ENCODE data around the gene KIAA1210. TPM values are rescaled to one million over a fixed set of nuclear protein-coding genes. Genes with fewer than 3 reads are reported as not detected.
"Not testable (repeated sequence)": the region's sequence is repeated elsewhere in the genome, so short reads cannot be mapped to it uniquely, and the experiment has no call there.

Gene KIAA1210
- total RNA-seq, 2 donors from 2014 or later, result not detected

- Histone ChIP-seq H3K27ac (no peak overlapping the region), H3K36me3 (no peaks in the 10 kb centered on the region), H3K27me3 (replicated peaks; ENCODE audit: insufficient read depth) (no peaks in the 10 kb centered on the region), H3K4me3 (no peak overlapping the region), H3K4me1 (ENCODE audit: control insufficient read depth in 1 of 2, low read depth in 2 of 2) (no peaks in the 10 kb centered on the region), H3K9me3 (no peaks in the 10 kb centered on the region)
- ATAC-seq (ENCODE audit: insufficient number of reproducible peaks, low FRiP score, low read depth), result no peak
- TF ChIP-seq CTCF (IDR thresholded peaks at IDR 0.05), result no peak
- no peak for DNase-seq (ENCODE audit: low spot score)
These were observed 96.6 kb downstream of the KIAA1210 start for GRCh38 chrX:119030990-119031389.

- not testable (repeated sequence) for DNase-seq (ENCODE audit: low spot score); H3K27me3 ChIP-seq (replicated peaks; ENCODE audit: insufficient read depth); H3K4me3 ChIP-seq; H3K27ac ChIP-seq; H3K4me1 ChIP-seq (ENCODE audit: control insufficient read depth in 1 of 2, low read depth in 2 of 2); H3K9me3 ChIP-seq; H3K36me3 ChIP-seq; ATAC-seq (ENCODE audit: insufficient number of reproducible peaks, low FRiP score, low read depth)
These were observed 98.0 kb downstream of the KIAA1210 start for GRCh38 chrX:119029656-119030055.

- H3K4me3 ChIP-seq, result no peak overlapping the region
- ATAC-seq (ENCODE audit: insufficient number of reproducible peaks, low FRiP score, low read depth) (no peak), DNase-seq (ENCODE audit: low spot score) (no peak)
- no peaks in the 10 kb centered on the region for H3K4me1 ChIP-seq (ENCODE audit: control insufficient read depth in 1 of 2, low read depth in 2 of 2)
- no peaks in the 10 kb centered on the region for H3K9me3 ChIP-seq
- no peak overlapping the region for H3K27ac ChIP-seq
- no peaks in the 10 kb centered on the region for H3K36me3 ChIP-seq
- TF ChIP-seq CTCF (IDR thresholded peaks at IDR 0.05), result no peak
- no peaks in the 10 kb centered on the region for H3K27me3 ChIP-seq (replicated peaks; ENCODE audit: insufficient read depth)
These were observed 98.8 kb downstream of the KIAA1210 start for GRCh38 chrX:119028733-119029330.

Other genes starting within 250 kb of the KIAA1210 start
- 10 to 100 TPM in 1 of 2 donors, 1 to 10 TPM in 1; 8.5 to 24.6 TPM for gene LONRF3, start 153.2 kb downstream of the KIAA1210 start, total RNA-seq
- not detected for gene CT47C1, start 54.8 kb downstream of the KIAA1210 start, total RNA-seq
- 100 to 1,000 TPM; 105 to 135 TPM for gene PGRMC1, start 108.5 kb upstream of the KIAA1210 start, total RNA-seq

All from thoracic aorta (tissue), 2 donors.